GM21381 (cell line): ENCODE results near the gene CACNA1B.
"Not testable (repeated sequence)": the region's sequence is repeated elsewhere in the genome, so short reads cannot be mapped to it uniquely, and the experiment has no call there.

Source experiments
- ATAC-seq: cut with Tn5 transposase; IDR thresholded peaks from one replicate; pipeline ENCODE4 v1.9.1; 2021; ENCODE audit warnings: mild to moderate bottlenecking, moderate library complexity; ENCODE audit not compliant: unreplicated experiment

The CACNA1B gene

GRCh38 chr9:137865581-137866145 lies 11.9 kb upstream of the CACNA1B start:
- no peak for ATAC-seq

DNA sequence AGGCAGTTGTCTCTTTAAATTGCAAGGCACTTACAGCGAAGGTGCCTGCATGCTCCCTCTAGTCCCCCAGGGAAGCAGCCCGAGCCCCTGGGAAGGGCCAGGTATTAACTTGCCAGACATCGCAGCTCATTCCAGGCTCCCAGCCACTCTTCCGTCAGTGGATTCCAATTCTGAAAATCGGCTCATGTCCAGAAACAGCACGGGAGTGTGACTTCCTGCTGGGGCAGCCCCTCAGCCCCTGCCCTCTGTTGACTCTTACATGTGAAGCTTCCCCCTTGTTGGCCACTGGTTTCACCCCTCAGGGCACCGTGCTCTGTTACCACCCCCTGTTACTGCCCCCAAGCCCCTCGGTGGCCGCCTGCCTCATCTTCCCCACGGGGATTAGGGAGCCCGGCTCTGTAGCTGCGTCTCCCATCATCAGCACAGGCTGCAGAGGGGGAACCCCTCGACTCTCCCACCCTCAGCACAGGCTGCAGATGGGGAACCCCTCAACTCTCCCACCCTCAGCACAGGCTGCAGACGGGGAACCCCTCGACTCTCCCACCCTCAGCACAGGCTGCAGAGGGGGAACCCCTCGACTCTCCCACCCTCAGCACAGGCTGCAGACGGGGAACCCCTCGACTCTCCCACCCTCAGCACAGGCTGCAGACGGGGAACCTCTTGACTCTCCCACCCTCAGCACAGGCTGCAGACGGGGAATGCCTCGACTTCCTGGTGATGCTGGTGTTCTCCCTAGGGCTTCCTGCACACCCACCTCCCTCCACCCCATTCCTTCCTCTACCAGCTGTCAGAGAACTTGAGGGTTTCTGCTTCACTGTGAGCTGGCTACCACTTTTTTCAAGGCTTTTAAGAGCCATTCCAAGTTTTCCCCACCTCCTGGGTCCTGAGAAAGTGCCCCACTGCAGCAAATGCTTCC lies 11.1 kb upstream of the CACNA1B start:
- no peak for ATAC-seq

DNA sequence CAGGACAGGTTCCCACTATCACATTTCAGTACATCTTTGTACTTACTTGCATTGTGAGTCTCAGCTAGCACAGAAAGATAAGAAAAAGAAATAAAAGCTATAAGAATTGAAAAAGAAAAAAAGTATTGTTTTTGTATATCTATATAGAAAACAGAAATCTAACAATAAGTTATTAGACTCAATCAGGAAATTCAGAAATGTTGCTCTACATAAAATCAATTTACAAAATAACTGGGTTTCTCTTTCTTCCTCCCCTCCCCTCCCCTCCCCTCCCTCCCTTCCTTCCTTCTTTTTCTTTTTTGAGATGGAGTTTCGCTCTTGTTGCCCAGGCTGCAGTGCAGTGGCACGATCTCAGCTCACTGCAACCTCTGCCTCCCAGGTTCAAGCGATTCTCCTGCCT lies 7.2 kb upstream of the CACNA1B start:
- ATAC-seq, result no peak

GRCh38 chr9:137872296-137872695 lies 5.3 kb upstream of the CACNA1B start:
- no peak for ATAC-seq

DNA sequence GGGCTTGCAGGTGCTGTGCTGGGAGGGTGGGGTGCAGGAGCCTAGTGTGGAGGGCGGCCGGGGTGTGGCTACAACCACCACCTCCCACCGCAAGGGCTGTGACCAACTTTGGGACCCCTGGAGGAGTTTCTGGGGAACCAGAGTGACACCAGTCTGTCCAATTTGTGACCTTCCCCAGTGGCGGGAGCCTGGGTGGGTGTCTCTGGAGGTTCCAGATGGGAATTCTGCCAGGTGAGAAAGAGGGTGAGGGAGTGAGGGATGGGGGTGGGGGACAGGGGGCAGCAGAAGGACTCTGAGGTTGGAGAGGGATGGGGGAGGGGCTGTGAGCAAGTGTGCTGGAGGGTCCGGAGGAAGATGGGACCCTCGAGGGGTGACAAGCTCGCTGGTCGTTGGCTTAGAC lies 4.2 kb upstream of the CACNA1B start:
- no peak for ATAC-seq

GRCh38 chr9:137873858-137874362 lies 3.7 kb upstream of the CACNA1B start:
- no peak for ATAC-seq

GRCh38 chr9:137875354-137875753 lies 2.2 kb upstream of the CACNA1B start:
- ATAC-seq, result no peak

DNA sequence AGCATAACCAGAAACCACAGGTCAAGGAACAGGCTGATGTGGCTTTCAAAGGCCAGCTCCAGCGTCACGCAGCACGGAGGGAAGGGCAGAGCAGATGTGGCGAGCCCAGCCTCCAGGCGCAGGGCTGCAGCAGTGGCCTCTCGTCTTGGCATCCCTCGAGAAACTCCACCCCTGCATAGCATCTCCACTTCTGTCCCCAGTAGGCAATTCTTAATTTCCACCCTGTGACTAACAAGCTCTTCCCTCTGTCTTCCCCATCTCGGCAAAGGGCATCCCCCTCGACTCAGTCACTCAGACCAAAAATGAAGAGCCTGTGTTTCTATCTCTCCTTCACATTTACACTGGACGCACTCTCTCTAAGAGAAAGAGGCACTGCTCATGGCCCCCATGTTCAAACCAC lies 1.7 kb upstream of the CACNA1B start:
- ATAC-seq, result no peak

GRCh38 chr9:137876269-137876668 lies 1.3 kb upstream of the CACNA1B start:
- no peak for ATAC-seq

- no peak for ATAC-seq
Observed at GRCh38 chr9:137876781-137877386, 698 bp upstream of the CACNA1B start.

- ATAC-seq, result no peak
Observed at GRCh38 chr9:137878146-137878941, 762 bp downstream of the CACNA1B start.

DNA sequence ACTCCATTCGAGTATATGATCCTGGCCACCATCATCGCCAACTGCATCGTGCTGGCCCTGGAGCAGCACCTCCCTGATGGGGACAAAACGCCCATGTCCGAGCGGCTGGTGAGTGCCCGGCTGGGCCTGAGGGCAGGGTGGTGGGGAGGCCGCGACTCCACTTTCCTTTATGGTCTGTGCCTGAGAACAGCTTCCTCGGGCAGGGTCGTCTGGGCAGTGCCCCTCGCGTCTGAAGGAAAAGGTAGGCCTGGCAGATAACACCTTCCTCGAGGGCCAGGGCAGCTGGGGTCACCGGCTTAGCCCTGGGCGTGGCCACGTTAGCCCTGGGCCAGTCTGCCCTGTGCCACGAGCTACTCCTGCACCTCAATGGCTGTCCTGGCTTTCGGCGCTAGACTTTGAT lies 1.5 kb downstream of the CACNA1B start:
- no peak for ATAC-seq

DNA sequence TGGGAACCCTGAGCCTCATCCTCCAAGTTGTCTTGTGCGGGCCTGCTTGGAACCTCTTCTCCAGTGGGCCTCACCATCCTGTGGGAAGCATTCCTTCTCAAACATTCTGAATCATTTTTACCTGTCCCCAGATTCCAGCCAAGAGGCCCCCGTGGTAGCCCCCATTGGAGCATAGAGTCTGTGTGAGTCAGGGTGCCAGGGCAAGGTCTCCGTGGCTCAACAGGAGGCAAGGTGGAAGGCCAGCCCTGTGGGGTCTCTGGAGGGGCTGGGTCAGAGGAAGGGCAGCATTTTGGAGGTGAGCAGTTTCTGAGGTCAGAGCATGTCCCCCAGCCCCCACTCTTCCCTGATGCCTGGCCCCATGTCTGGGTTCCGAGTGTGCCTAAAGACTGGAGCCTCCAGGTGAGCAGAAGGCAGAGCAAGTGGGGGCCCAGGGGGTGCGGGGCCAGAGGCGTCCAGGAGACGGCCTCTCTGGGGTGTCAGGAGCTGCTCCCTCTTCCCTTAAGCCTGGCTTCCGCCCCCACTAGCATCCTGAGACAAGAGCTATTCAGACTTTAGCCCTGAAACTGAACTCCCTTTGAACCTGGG lies 2.1 kb downstream of the CACNA1B start:
- ATAC-seq, result no peak

DNA sequence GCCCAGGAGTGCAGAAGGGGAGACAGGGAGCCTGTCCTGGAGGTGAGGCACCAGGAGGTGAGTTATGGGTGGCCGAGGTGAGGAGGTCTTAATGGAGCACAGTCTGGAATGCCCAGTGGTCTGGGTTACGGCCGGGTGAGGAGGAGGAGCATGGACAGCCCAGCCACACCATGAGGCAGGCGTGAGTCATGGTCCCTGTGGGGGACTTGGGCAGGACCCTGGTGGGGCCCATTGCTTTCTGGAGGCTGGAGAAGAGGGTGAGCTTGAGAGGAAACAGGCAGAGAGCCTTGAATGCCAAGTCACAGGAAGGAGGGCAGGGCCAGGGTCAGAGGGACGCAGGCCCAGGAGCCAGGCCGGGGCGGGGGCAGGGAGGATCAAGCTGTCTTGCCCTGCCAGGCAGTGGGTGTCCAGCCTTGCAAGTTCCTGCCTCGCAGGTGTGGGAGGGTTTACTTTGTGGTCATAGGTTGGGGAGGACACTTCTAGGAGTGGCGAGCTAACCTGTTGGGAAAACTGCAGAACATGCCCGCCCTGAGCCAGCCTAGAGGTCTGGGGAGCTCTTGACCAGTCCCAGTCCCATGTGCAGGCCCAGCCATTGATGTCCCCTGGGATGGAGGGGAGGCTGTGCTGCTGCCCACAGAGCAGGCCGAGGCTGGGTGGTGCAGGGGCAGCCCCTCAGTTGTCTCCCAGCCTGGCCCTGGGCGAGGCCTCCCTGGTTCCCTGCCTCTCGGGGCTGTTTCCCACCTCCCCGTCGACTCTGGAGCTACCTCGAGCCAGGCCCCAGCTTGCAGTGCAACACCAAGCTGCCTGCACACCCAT lies 2.8 kb downstream of the CACNA1B start:
- no peak for ATAC-seq

DNA sequence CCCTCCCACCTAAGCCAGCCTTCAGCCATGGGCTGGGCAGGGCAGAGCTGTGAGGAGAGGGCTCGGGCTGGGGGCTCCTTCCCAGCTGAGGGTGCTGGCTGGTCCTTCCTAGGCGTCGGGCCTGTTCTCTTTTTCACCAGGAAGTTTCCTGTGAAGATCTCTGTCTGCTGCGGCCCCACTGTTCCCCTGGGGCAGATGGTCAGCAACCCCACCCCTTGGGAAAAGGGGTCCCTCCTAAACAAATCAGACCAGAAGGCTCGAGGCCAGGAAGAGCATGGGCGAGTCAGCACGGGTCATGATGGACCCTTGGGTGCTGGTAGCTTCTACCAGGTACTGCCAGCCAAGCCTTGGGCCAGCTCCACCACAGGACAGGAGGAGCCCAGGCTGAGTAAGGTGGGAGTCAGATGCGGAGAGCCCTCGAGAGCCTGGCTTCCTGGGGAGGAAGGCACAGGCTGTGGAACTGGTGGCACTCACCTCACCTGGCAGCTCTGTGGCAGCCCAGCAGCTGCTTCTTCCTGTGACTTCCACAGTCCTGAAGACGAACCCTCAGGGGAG lies 3.5 kb downstream of the CACNA1B start:
- no peak for ATAC-seq

- no peak for ATAC-seq
Observed at GRCh38 chr9:137881591-137882505, 4.3 kb downstream of the CACNA1B start.

GRCh38 chr9:137882506-137882821 lies 4.9 kb downstream of the CACNA1B start:
- ATAC-seq, result no peak

GRCh38 chr9:137883977-137884376 lies 6.4 kb downstream of the CACNA1B start:
- not testable (repeated sequence) for ATAC-seq

GRCh38 chr9:137884547-137884946 lies 7.0 kb downstream of the CACNA1B start:
- ATAC-seq, result not testable (repeated sequence)
